Ectodermal cell (in vitro differentiated cells): ENCODE data around the gene TIAM1.

Experiments used
- H3K27ac ChIP-seq: 2 replicates; pipeline ENCODE4 v1.7.0; 2013; ENCODE audit warnings: mild to moderate bottlenecking, low read depth, low read length; ENCODE audit not compliant: insufficient read depth, poor library complexity, severe bottlenecking
- H3K27me3 ChIP-seq: 2 replicates; pipeline ENCODE4 v1.7.0; 2013; ENCODE audit warnings: mild to moderate bottlenecking, low read length; ENCODE audit not compliant: insufficient read depth, control insufficient read depth, poor library complexity, severe bottlenecking
- H3K36me3 ChIP-seq: one replicate; pipeline ENCODE4 v1.7.0; 2013; ENCODE audit warnings: low read length; ENCODE audit not compliant: control insufficient read depth, insufficient read depth
- H3K4me1 ChIP-seq: one replicate; pipeline ENCODE4 v1.7.0; 2013; ENCODE audit warnings: low read length; ENCODE audit not compliant: control insufficient read depth, insufficient read depth
- H3K4me3 ChIP-seq: 2 replicates; pipeline ENCODE4 v1.7.0; 2013; ENCODE audit warnings: low read depth, low read length, control low read depth; ENCODE audit not compliant: insufficient read depth
- H3K9me3 ChIP-seq: 2 replicates; pipeline ENCODE4 v1.7.0; 2013; ENCODE audit warnings: mild to moderate bottlenecking, low read length, moderate library complexity; ENCODE audit not compliant: control insufficient read depth
- WGBS, 2 experiments: methylation state at CpG; one replicate each; pipeline ENCODE4 v1.1.7; 2013; ENCODE audit warnings: missing lambda C conversion rate in 2 of 2; 5-methylcytosine and 5-hydroxymethylcytosine counted together

The TIAM1 gene

DNA sequence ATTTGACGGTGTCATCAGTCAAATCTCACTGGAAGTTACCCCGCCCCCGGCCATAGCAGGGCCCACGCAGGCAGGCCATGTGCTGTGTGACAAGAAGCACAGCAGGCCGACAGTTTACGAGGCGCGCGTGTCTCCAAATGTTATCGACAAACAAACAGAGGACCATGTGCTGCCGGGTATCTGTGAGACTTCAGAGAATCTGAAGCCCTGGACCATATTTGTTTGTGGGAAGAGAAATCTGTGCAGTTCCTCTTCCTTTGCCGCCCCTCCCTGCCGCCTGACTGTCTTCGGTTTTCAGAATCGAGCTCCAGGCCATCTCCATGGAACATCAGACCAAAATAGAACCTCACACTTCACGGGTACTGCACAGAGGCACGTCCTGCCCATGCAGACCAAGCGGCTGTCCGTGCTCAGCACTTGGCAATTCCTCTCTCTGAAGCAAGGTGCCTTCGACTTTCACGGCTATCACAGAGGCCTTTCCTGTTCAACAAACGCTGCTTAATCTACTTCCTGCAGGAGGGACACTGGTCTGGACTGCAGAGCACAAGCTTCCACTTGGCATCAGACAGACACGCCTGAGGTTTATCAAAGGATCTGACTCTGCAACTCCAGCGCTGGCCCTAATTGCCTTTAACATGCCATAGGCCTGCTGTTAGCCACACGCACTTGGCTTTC lies 170.0 kb downstream of the TIAM1 start:
- no peaks in the 10 kb centered on the region for H3K36me3 ChIP-seq
- no peak overlapping the region for H3K27ac ChIP-seq
- H3K27me3 ChIP-seq, result no peaks in the 10 kb centered on the region
- 87 to 90% methylated on average over 25 of the region's 25 CpGs for WGBS, 2 experiments
- H3K4me3 ChIP-seq, result no peak overlapping the region
- peaks cover 23% of the 10 kb centered on the region for H3K4me1 ChIP-seq
- no peaks in the 10 kb centered on the region for H3K9me3 ChIP-seq

DNA sequence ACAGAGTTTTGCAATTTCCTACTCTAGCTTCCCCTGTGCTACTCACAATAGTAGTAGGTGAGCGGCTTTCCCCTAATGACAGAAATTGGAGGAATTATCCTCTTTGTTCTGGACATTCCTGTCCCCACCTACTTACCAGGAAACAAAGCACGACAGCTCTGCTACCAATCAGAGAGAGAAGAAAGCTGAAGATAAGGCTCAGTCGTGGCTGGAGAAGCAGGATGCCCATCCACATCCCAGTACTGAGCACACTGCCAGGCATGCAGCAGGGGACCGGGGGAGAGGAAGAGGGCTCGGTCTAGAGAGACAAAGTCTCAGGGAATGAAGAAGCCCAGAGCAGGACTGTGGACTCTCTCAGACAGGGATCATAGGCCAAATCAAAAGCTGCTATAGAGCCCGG lies 171.7 kb downstream of the TIAM1 start:
- no peaks in the 10 kb centered on the region for H3K27me3 ChIP-seq
- no peaks in the 10 kb centered on the region for H3K9me3 ChIP-seq
- no peak overlapping the region for H3K4me3 ChIP-seq
- 73% methylated on average over 6 of the region's 6 CpGs for WGBS, 2 experiments
- H3K4me1 ChIP-seq, result peaks cover 23% of the 10 kb centered on the region
- no peaks in the 10 kb centered on the region for H3K36me3 ChIP-seq
- H3K27ac ChIP-seq, result no peak overlapping the region

DNA sequence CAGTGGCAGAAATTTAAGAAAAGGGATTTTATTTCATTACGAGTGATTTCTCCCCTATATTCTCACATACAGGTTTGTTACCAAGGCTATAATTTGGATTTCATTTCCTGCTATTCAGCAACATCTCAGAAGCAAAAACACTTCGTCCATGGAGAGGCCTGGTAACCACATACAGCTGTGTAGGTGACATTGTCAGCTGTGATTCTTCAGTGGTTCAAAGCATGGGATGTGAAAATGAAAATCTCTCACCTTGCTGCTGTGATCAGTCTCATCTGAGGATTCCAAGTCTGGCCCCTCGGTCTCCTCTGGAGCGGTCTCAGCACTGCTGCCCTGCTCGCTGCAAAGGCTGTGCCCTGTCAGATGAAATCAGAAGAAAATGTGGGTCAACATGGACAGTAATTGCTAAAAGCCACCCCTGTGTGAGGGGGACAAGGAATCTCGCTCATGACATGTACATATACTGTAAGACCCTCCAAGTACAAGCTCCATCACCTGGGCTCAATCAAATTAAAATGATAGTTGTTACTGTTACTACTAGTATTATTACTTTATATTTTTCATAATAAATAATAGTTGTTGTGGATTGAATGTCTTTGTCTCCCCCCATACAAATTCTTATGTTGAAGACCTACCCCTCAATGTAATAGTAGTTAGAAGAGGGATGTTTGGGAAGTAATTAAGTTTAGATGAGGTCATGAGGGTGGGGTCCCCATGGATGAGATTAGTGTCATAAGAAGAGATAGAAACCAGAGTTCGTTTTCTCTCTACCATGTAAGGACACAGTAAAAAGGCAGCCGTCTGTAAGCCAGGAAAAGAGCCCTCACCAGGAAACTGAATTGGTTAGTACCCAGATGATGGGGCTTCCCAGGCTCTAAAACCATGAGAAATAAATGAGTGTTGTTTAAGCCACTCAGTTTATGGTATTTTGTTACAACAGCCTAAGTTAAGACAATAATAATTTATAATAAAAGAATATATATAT lies 179.1 kb downstream of the TIAM1 start:
- WGBS, 2 experiments, result 95 to 98% methylated on average over 8 of the region's 8 CpGs

DNA sequence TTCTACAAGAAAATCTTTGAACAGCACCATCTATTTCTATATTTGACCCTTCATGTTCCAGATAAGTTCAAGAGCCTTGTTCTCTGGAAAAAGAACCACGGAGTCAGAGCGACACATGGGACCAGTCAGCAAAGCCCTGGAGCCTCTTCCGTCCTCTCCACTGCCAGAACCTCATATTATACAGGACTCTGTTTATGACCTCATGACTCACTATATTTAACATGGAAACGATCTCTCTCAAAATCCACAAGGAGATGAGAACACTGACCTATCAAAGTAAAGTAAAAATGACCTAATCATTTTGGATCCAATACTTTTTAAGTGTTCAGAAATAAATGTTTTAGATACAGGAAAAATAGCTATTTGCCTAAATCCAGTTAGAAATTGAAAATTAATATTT lies 181.2 kb downstream of the TIAM1 start:
- Histone ChIP-seq H3K4me1 (peaks cover 29% of the 10 kb centered on the region), H3K27me3 (no peaks in the 10 kb centered on the region), H3K4me3 (no peak overlapping the region), H3K9me3 (no peaks in the 10 kb centered on the region), H3K27ac (no peak overlapping the region), H3K36me3 (peaks cover 3% of the 10 kb centered on the region)
- WGBS, 2 experiments, result 90 to 97% methylated on average over 4 of the region's 4 CpGs

More for the DNA sequence above, 179.1 kb downstream of the TIAM1 start:
- peaks cover 17% of the 10 kb centered on the region for H3K4me1 ChIP-seq
- no peak overlapping the region for H3K4me3 ChIP-seq
- no peaks in the 10 kb centered on the region for H3K27me3 ChIP-seq
- peaks cover 3% of the 10 kb centered on the region for H3K36me3 ChIP-seq
- H3K27ac ChIP-seq, result no peak overlapping the region
- H3K9me3 ChIP-seq, result no peaks in the 10 kb centered on the region

DNA sequence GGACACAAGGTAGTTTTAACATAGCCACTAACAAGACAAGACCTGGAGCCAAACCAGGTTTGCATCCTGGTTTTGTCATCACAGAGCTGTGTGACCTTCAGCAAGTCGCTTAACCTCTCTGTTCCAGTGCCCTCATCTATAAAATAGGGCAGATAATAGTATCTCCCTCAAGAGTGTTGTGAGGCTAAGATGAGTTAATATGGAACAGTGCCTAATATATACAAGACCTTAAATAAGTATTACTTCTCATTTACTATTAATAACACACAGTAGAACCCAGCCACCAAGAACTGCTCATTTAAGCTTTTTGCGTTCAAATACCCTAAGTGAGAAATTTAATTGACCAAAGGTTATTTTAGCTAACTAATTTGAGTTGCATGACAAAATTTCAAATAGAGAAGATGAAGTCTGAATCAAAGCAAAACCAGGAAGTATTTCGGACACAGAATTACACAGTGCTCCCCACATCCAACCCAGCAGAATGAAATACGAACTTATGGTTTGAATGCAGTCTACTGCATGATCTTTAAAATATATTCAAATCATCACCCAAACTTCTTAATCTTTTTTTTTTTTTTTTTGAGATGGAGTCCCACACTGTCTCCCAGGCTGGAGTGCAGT lies 181.9 kb downstream of the TIAM1 start:
- no peak overlapping the region for H3K27ac ChIP-seq
- H3K27me3 ChIP-seq, result no peaks in the 10 kb centered on the region
- 95 to 100% methylated on average over 4 of the region's 4 CpGs for WGBS, 2 experiments
- H3K4me1 ChIP-seq, result peaks cover 29% of the 10 kb centered on the region
- peaks cover 3% of the 10 kb centered on the region for H3K9me3 ChIP-seq
- peaks cover 3% of the 10 kb centered on the region for H3K36me3 ChIP-seq
- H3K4me3 ChIP-seq, result no peak overlapping the region

DNA sequence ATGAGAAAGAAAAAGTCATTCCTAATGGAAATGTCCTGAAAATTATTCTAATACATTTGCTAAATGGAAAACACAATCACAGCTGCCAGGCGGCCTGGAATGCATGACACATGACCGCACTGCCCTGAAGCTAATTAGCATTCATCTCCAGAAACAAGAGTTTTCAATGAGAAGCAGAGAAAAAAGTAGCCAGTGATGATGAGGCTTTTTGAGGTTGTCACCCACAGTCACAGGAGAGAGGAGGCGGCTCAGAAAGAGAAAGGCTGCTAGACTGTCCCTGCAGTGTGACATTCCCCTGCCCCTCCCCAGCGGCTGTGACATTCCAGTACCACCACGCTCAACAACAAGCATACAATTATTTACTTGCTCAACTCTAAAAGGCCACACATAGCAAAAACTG lies 182.9 kb downstream of the TIAM1 start:
- Histone ChIP-seq H3K4me1 (peaks cover 29% of the 10 kb centered on the region), H3K9me3 (peaks cover 3% of the 10 kb centered on the region), H3K4me3 (no peak overlapping the region), H3K27me3 (no peaks in the 10 kb centered on the region), H3K27ac (peak overlapping the region; percentile 56), H3K36me3 (peaks cover 3% of the 10 kb centered on the region)
- WGBS, 2 experiments, result 12 to 27% methylated on average over 5 of the region's 5 CpGs

DNA sequence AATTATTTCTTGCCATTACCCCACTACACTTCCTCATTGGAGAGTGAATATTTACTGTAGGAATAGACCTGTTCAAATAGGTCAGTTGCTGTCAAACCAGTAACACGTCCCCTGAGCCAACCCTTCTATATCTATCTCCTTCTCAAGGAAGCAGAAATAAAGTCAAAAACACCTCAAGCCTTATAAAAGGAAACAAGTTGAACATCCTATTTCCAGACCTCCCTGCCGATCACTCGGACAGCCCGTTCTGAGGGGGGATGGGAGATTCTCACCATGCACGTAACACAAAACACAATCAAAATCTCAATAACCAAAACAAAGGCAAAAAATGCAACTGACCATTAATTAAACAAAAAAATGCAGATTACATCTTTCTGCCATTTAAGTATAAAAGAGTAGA lies 184.3 kb downstream of the TIAM1 start:
- 49 to 52% methylated on average over 5 of the region's 5 CpGs for WGBS, 2 experiments
- peaks cover 3% of the 10 kb centered on the region for H3K9me3 ChIP-seq

DNA sequence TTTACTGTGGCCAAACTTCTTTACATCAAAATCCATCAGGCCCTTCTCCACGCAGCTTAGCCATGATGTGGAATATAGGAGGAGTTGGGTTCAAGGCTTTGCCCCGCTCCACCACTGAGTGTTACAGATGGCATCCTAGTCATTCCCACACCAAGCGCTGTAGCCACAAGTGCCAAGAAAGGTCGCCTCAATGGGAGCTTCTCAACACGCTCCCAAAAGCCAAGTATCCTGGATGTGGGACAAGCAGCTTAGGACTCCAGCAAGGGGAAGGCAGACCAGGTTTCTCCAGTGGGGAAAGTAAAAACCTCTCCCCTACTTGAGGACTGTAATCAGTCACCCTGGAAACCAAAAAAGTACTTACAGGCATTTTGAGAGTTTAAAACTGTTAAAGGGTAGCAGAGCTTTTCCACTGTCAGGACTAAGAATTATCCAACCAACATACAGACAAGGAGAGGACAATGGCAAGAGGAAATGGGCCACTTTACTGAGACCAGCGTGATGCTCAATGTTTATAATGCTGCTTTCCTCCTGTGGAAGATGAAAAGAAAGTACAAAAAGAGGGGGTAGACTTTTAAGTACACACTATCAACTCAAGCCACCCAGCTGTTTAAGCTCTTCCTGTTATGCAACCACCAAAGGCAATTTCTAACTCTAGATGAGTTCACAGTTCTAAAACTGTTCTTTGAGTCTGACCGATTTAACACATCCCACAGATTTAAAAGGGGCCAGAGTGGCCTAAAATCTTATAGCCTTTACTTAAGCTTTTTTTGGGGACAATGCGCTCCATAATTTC lies 185.1 kb downstream of the TIAM1 start:
- H3K4me3 ChIP-seq, result no peak overlapping the region
- H3K9me3 ChIP-seq, result peaks cover 3% of the 10 kb centered on the region
- no peaks in the 10 kb centered on the region for H3K27me3 ChIP-seq
- WGBS, 2 experiments, result 75 to 81% methylated on average over 7 to 8 of the region's 8 CpGs
- H3K36me3 ChIP-seq, result peaks cover 2% of the 10 kb centered on the region
- H3K4me1 ChIP-seq, result peaks cover 29% of the 10 kb centered on the region
- H3K27ac ChIP-seq, result no peak overlapping the region

More for the DNA sequence above, 184.3 kb downstream of the TIAM1 start:
- Histone ChIP-seq H3K4me1 (peaks cover 29% of the 10 kb centered on the region), H3K27ac (no peak overlapping the region), H3K27me3 (no peaks in the 10 kb centered on the region), H3K4me3 (no peak overlapping the region), H3K36me3 (peaks cover 3% of the 10 kb centered on the region)

DNA sequence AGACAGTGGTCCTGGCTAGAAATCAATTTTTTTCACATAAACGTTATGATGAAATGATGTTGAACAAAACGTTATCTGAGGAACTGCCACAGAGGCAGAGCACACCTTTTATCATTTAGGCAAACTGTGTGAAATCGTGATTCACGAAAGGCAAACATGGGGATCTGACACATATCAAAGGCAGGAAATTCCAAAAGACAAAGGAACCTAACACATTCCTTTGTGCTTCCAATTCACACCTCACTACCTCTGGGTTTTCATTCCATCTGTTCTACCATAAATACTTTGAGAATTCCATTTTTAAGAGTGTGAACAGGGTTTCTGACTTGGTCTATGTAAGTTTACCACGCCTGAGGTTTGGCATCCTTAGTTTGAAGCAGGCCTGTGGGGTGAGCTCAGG lies 186.3 kb downstream of the TIAM1 start:
- peaks cover 3% of the 10 kb centered on the region for H3K9me3 ChIP-seq
- H3K4me3 ChIP-seq, result no peak overlapping the region
- H3K36me3 ChIP-seq, result peaks cover 4% of the 10 kb centered on the region
- WGBS, 2 experiments, result 77 to 82% methylated on average over 5 of the region's 5 CpGs
- no peaks in the 10 kb centered on the region for H3K27me3 ChIP-seq
- no peak overlapping the region for H3K27ac ChIP-seq
- H3K4me1 ChIP-seq, result peaks cover 29% of the 10 kb centered on the region
